ENCODE measurements around the gene GSE1.

Gene GSE1

GRCh38 chr16:85656351-85657266 lies 43.5 kb downstream of the GSE1 start:
- Histone ChIP-seq H3K36me3 (ENCODE audit: control insufficient read depth, low read length) (peaks cover 68% of the 10 kb centered on the region), H3K4me2 (ENCODE audit: low read length) (no peak overlapping the region), H3K4me1 (ENCODE audit: control insufficient read depth, low read length) (no peaks in the 10 kb centered on the region), H4K20me1 (ENCODE audit: control insufficient read depth, insufficient read depth, low read depth, low read length) (no peaks in the 10 kb centered on the region; the same call in 1 of the 2 replicates), H3F3A (ENCODE audit: control insufficient read depth, insufficient read depth) (no peaks in the 10 kb centered on the region), H3K27ac (ENCODE audit: low read depth, low read length) (no peak overlapping the region), H3K4me3 (ENCODE audit: low read length) (no peak overlapping the region), H3K79me2 (ENCODE audit: control insufficient read depth, low read length) (no peaks in the 10 kb centered on the region), H3K9me3 (ENCODE audit: control insufficient read depth, insufficient read depth, low read length) (no peaks in the 10 kb centered on the region), H3K9me2 (replicated peaks; ENCODE audit: control insufficient read depth, low read length) (no peaks in the 10 kb centered on the region), H3K27me3 (ENCODE audit: control insufficient read depth, low read length) (no peaks in the 10 kb centered on the region)
- TF ChIP-seq EZH2phosphoT487 (IDR thresholded peaks at IDR 0.05; ENCODE audit: borderline replicate concordance, low read length): no peak
- TF ChIP-seq CTCF (IDR thresholded peaks at IDR 0.05; ENCODE audit: low read depth, low read length, poor library complexity, severe bottlenecking): no peak

GRCh38 chr16:85657267-85657650 lies 44.1 kb downstream of the GSE1 start:
- peaks cover 65% of the 10 kb centered on the region for H3K36me3 ChIP-seq (ENCODE audit: control insufficient read depth, low read length)
- no peaks in the 10 kb centered on the region; the same call in 1 of the 2 replicates for H4K20me1 ChIP-seq (ENCODE audit: control insufficient read depth, insufficient read depth, low read depth, low read length)
- no peaks in the 10 kb centered on the region for H3K9me2 ChIP-seq (replicated peaks; ENCODE audit: control insufficient read depth, low read length)
- H3K27me3 ChIP-seq (ENCODE audit: control insufficient read depth, low read length): no peaks in the 10 kb centered on the region
- no peak overlapping the region for H3K4me2 ChIP-seq (ENCODE audit: low read length)
- TF ChIP-seq CTCF (IDR thresholded peaks at IDR 0.05; ENCODE audit: low read depth, low read length, poor library complexity, severe bottlenecking) (no peak), EZH2phosphoT487 (IDR thresholded peaks at IDR 0.05; ENCODE audit: borderline replicate concordance, low read length) (no peak)
- no peaks in the 10 kb centered on the region for H3K79me2 ChIP-seq (ENCODE audit: control insufficient read depth, low read length)
- H3K27ac ChIP-seq (ENCODE audit: low read depth, low read length): no peak overlapping the region
- H3K4me1 ChIP-seq (ENCODE audit: control insufficient read depth, low read length): no peaks in the 10 kb centered on the region
- H3K9me3 ChIP-seq (ENCODE audit: control insufficient read depth, insufficient read depth, low read length): no peaks in the 10 kb centered on the region
- H3K4me3 ChIP-seq (ENCODE audit: low read length): no peak overlapping the region
- H3F3A ChIP-seq (ENCODE audit: control insufficient read depth, insufficient read depth): no peaks in the 10 kb centered on the region

- no peak for TF ChIP-seq EZH2phosphoT487 (IDR thresholded peaks at IDR 0.05; ENCODE audit: borderline replicate concordance, low read length)
- TF ChIP-seq CTCF (IDR thresholded peaks at IDR 0.05; ENCODE audit: low read depth, low read length, poor library complexity, severe bottlenecking): no peak
- Histone ChIP-seq H4K20me1 (ENCODE audit: control insufficient read depth, insufficient read depth, low read depth, low read length) (no peaks in the 10 kb centered on the region; the same call in 1 of the 2 replicates), H3K4me3 (ENCODE audit: low read length) (no peak overlapping the region), H3K4me2 (ENCODE audit: low read length) (no peak overlapping the region), H3K27me3 (ENCODE audit: control insufficient read depth, low read length) (no peaks in the 10 kb centered on the region), H3K36me3 (ENCODE audit: control insufficient read depth, low read length) (peaks cover 72% of the 10 kb centered on the region), H3K27ac (ENCODE audit: low read depth, low read length) (no peak overlapping the region), H3K9me2 (replicated peaks; ENCODE audit: control insufficient read depth, low read length) (no peaks in the 10 kb centered on the region), H3F3A (ENCODE audit: control insufficient read depth, insufficient read depth) (no peaks in the 10 kb centered on the region), H3K4me1 (ENCODE audit: control insufficient read depth, low read length) (no peaks in the 10 kb centered on the region), H3K9me3 (ENCODE audit: control insufficient read depth, insufficient read depth, low read length) (no peaks in the 10 kb centered on the region), H3K79me2 (ENCODE audit: control insufficient read depth, low read length) (no peaks in the 10 kb centered on the region)
Observed at GRCh38 chr16:85657996-85658395, 44.9 kb downstream of the GSE1 start.

Data from DOHH2 (cell line).